Astrocyte (in vitro differentiated cells and primary cell): ENCODE data around the gene IL17B.

Source experiments
- CTCF ChIP-seq: IDR thresholded peaks from 2 replicates; pipeline ENCODE4 v1.5.1; 2011; ENCODE audit warnings: low read depth, mild to moderate bottlenecking, inconsistent platforms, low read length, moderate library complexity; ENCODE audit not compliant: insufficient read depth
- EZH2 ChIP-seq: IDR thresholded peaks from 2 replicates; pipeline ENCODE4 v1.6.1; 2012; ENCODE audit warnings: mild to moderate bottlenecking, low read length, inconsistent platforms; ENCODE audit not compliant: insufficient read depth

DNA sequence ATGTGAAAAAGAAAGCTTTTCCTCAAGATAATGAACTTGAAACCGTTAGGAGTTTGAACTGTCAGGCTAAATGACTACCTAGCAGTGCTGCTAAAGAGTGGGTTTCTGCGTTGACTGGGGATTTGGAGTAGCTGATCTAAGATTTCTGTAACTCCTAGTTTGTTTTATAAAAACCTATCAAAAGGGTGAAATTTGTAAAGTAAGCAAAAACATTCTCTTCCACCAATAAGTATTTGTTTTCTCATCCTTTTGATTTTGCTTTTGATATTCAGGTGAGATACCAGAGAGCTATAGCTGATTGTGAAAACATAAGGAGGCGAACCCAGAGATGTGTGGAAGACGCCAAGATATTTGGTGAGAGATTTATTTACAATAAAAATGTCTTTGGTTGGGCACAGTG is 29.7 kb downstream of the IL17B start:
- TF ChIP-seq CTCF (no peak), EZH2 (no peak)
